GM12872 (cell line): ENCODE measurements around the gene CTSW.

Experiments
- CTCF ChIP-seq: IDR thresholded peaks from 3 replicates; pipeline ENCODE4 v1.5.1; 2011; ENCODE audit warnings: low read depth, mild to moderate bottlenecking, low read length, moderate library complexity; ENCODE audit not compliant: insufficient read depth

Gene CTSW

GRCh38 chr11:65927904-65928397, 48.3 kb downstream of the CTSW start:
- no peak for TF ChIP-seq CTCF

GRCh38 chr11:65928667-65929066, 49.0 kb downstream of the CTSW start:
- TF ChIP-seq CTCF: no peak

GRCh38 chr11:65931773-65932557, 52.3 kb downstream of the CTSW start:
- TF ChIP-seq CTCF: no peak

- TF ChIP-seq CTCF: no peak
These were observed 52.9 kb downstream of the CTSW start for GRCh38 chr11:65932558-65932919.
